ENCODE data around the gene TIMELESS. TPM values are rescaled to one million over a fixed set of nuclear protein-coding genes. Genes with fewer than 3 reads are reported as not detected.

The TIMELESS gene
- total and polyA plus RNA-seq, 9 of the 15 experiments (the other 6 are each of a cell fraction or from before 2014, with no cell fraction given) = 11.9 to 59.2 (median 35.8) TPM

DNA sequence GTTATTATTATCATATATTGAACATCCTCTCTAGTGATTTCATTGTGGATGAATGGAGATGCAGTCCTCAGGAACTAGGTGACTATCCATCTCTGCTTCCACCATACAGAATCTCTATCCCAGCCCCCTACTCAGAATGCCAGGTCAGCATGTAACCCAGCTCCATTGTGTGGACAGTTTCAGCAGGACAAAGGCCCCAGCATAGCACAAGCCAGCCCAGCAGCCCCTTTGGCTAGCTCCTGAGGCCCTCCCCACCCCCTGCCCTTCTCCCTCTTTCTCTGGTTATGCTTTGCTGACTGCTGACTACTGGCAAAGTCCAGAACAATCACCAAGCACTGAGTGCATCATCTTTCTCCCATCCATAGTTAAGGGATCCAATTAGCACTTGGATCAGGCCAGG lies 13.3 kb upstream of the TIMELESS start:
- POLR2A ChIA-PET = interaction anchor here (1.0 kb wide), 1 partner anchor 153 kb away, joined by 4 read pairs; no protein-coding TSS in a partner anchor
- H3K27me3 ChIP-seq (ENCODE audit: control insufficient read depth in 2 of 2, insufficient read depth in 2 of 2, low read length in 2 of 2) = no peaks in the 10 kb centered on the region
- H3K79me2 ChIP-seq (ENCODE audit: control insufficient read depth, insufficient read depth, low read length) = no peaks in the 10 kb centered on the region
- H3K4me3 ChIP-seq = no peak overlapping the region
- no peaks in the 10 kb centered on the region for H4K20me1 ChIP-seq (replicated peaks; ENCODE audit: control insufficient read depth, insufficient read depth, low read length)
- H2AFZ ChIP-seq (ENCODE audit: low read depth, low read length) = no peak overlapping the region
- no peak for ATAC-seq
- FAIRE-seq = no peak
- no peaks in the 10 kb centered on the region for H3K9me1 ChIP-seq (ENCODE audit: control insufficient read depth, insufficient read depth, low read length)
- DNase-seq (ENCODE audit: extremely low read depth in 1 of 4, low spot score in 3 of 4) = no peak
- H3K9me3 ChIP-seq (replicated peaks; ENCODE audit: control insufficient read depth, insufficient read depth, low read depth, low read length) = no peaks in the 10 kb centered on the region
- H3K4me2 ChIP-seq (ENCODE audit: insufficient read depth, low read length) = no peak overlapping the region
- H3K36me3 ChIP-seq (ENCODE audit: control insufficient read depth, insufficient read depth, low read length) = no peaks in the 10 kb centered on the region
- peaks cover 10 to 11% of the 10 kb centered on the region in 2 experiments; a peak in 4 of 5 replicates for H3K4me1 ChIP-seq (replicated peaks in 1 of 2; ENCODE audit: control insufficient read depth in 2 of 2, insufficient read depth in 2 of 2, low read length in 2 of 2)
- in situ Hi-C loops (cut with MboI) (loop anchor here (10.0 kb wide), 1 partner anchor 338 kb away; the partner anchor contains the start of gene ESYT1), intact Hi-C loops (cut with micrococcal nuclease) (no loop called here)
- peak overlapping the region in 1 of 2 experiments; percentile 54; a peak in 1 of 4 replicates for H3K9ac ChIP-seq (ENCODE audit: insufficient read depth in 1 of 2, low read depth in 2 of 2, low read length in 2 of 2)
- H3K27ac ChIP-seq (ENCODE audit: extremely low read depth, low read depth, low read length) = no peak overlapping the region
- TF ChIP-seq, protein P1, sequence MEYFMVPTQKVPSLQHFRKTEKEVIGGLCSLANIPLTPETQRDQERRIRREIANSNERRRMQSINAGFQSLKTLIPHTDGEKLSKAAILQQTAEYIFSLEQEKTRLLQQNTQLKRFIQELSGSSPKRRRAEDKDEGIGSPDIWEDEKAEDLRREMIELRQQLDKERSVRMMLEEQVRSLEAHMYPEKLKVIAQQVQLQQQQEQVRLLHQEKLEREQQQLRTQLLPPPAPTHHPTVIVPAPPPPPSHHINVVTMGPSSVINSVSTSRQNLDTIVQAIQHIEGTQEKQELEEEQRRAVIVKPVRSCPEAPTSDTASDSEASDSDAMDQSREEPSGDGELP (CRISPR knock-in tag; IDR thresholded peaks at IDR 0.05; ENCODE audit: borderline replicate concordance) = no peak
- TF ChIP-seq RBM17 (IDR thresholded peaks at IDR 0.05; ENCODE audit: borderline replicate concordance, low read depth, low read length) (no peak), ZNF316 (IDR thresholded peaks at IDR 0.05) (peak; percentile 34; the same call in 1 of the 2 replicates), MAZ (CRISPR knock-in tag; conservative IDR thresholded peaks at IDR 0.05 in 1 of 2, IDR thresholded peaks at IDR 0.05 in 1 of 2) (no peak), ZNF217 (CRISPR knock-in tag; IDR thresholded peaks at IDR 0.05) (no peak), C11orf30 (IDR thresholded peaks at IDR 0.05; ENCODE audit: low read depth) (peak; percentile 22; the same call in 1 of the 2 replicates), CBX2 (IDR thresholded peaks at IDR 0.05; ENCODE audit: insufficient read depth, low read length, poor library complexity, severe bottlenecking) (no peak), HOXB6 (CRISPR knock-in tag; IDR thresholded peaks at IDR 0.05; ENCODE audit: borderline replicate concordance) (no peak), NFRKB (IDR thresholded peaks at IDR 0.05; ENCODE audit: low read depth) (no peak), RCOR1 (IDR thresholded peaks at IDR 0.05; ENCODE audit: borderline replicate concordance in 1 of 2, low read depth in 2 of 2, low read length in 2 of 2) (no peak), CCAR2 (IDR thresholded peaks at IDR 0.05; ENCODE audit: low read depth, low read length) (no peak)
- CTCF ChIA-PET (ENCODE audit: low intra/inter-chr PET ratio) = interaction anchor here (2.2 kb wide), 1 partner anchor 176 kb away, joined by 10 read pairs; no protein-coding TSS in a partner anchor
- BruUV-seq (replicated peaks) = no TSS peak
